ENCODE data around the gene LRRC18.

Gene LRRC18

DNA sequence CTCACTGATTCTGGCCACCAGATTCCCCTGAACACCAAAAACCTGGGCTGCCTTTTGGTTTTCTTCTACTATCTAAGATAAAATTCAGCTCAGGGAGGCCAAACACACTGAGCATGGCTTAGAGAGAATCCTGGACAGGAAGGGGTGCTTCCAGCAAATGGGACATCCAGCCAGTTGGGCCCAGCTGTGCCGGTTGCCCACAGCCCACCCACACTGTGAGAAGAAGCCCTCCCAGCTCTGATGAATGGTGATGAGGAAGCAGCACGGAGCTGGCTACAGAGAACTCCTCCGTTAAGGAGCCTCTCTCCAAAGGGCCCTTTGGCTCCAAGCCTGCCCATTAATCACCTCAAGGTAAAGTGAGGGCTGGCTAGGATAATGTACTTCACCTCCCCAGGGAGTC lies 15.9 kb downstream of the LRRC18 start:
- Histone ChIP-seq H3K36me3 (ENCODE audit: control insufficient read depth in 2 of 2, insufficient read depth in 2 of 2, low read length in 2 of 2) (no peaks in the 10 kb centered on the region), H3K9me3 (ENCODE audit: control insufficient read depth in 2 of 2, low read length in 2 of 2) (no peaks in the 10 kb centered on the region), H3K27ac (ENCODE audit: low read depth in 2 of 2, low read length in 2 of 2) (no peak overlapping the region), H3K4me1 (ENCODE audit: control insufficient read depth in 2 of 2, insufficient read depth in 2 of 2, low read length in 2 of 2) (no peaks in the 10 kb centered on the region), H3K4me3 (ENCODE audit: low read length in 2 of 2) (no peak overlapping the region), H3K9ac (ENCODE audit: low read depth in 1 of 2, low read length in 2 of 2) (no peak overlapping the region), H3K27me3 (ENCODE audit: control insufficient read depth in 2 of 2, insufficient read depth in 2 of 2, low read length in 2 of 2) (no peaks in the 10 kb centered on the region)

GRCh38 chr10:48913674-48914073 lies 26.0 kb downstream of the LRRC18 start:
- Histone ChIP-seq H3K36me3 (ENCODE audit: control insufficient read depth in 2 of 2, insufficient read depth in 2 of 2, low read length in 2 of 2) (peaks cover 0 to 2% of the 10 kb centered on the region in 2 donors), H3K27ac (ENCODE audit: low read depth in 2 of 2, low read length in 2 of 2) (no peak overlapping the region), H3K4me1 (ENCODE audit: control insufficient read depth in 2 of 2, insufficient read depth in 2 of 2, low read length in 2 of 2) (no peaks in the 10 kb centered on the region), H3K9ac (ENCODE audit: low read depth in 1 of 2, low read length in 2 of 2) (no peak overlapping the region), H3K27me3 (ENCODE audit: control insufficient read depth in 2 of 2, insufficient read depth in 2 of 2, low read length in 2 of 2) (no peaks in the 10 kb centered on the region), H3K9me3 (ENCODE audit: control insufficient read depth in 2 of 2, low read length in 2 of 2) (no peaks in the 10 kb centered on the region), H3K4me3 (ENCODE audit: low read length in 2 of 2) (no peak overlapping the region)

GRCh38 chr10:48910548-48910947 lies 29.1 kb downstream of the LRRC18 start:
- no peaks in the 10 kb centered on the region for H3K9me3 ChIP-seq (ENCODE audit: control insufficient read depth in 2 of 2, low read length in 2 of 2)
- no peak overlapping the region for H3K4me3 ChIP-seq (ENCODE audit: low read length in 2 of 2)
- no peaks in the 10 kb centered on the region for H3K4me1 ChIP-seq (ENCODE audit: control insufficient read depth in 2 of 2, insufficient read depth in 2 of 2, low read length in 2 of 2)
- H3K27me3 ChIP-seq (ENCODE audit: control insufficient read depth in 2 of 2, insufficient read depth in 2 of 2, low read length in 2 of 2): no peaks in the 10 kb centered on the region
- H3K36me3 ChIP-seq (ENCODE audit: control insufficient read depth in 2 of 2, insufficient read depth in 2 of 2, low read length in 2 of 2): peaks cover 0 to 2% of the 10 kb centered on the region in 2 donors
- H3K9ac ChIP-seq (ENCODE audit: low read depth in 1 of 2, low read length in 2 of 2): no peak overlapping the region
- no peak overlapping the region for H3K27ac ChIP-seq (ENCODE audit: low read depth in 2 of 2, low read length in 2 of 2)

GRCh38 chr10:48907730-48908129 lies 31.9 kb downstream of the LRRC18 start:
- H3K4me1 ChIP-seq (ENCODE audit: control insufficient read depth in 2 of 2, insufficient read depth in 2 of 2, low read length in 2 of 2): no peaks in the 10 kb centered on the region
- peaks cover 0 to 2% of the 10 kb centered on the region in 2 donors for H3K36me3 ChIP-seq (ENCODE audit: control insufficient read depth in 2 of 2, insufficient read depth in 2 of 2, low read length in 2 of 2)
- H3K9me3 ChIP-seq (ENCODE audit: control insufficient read depth in 2 of 2, low read length in 2 of 2): no peaks in the 10 kb centered on the region
- no peaks in the 10 kb centered on the region for H3K27me3 ChIP-seq (ENCODE audit: control insufficient read depth in 2 of 2, insufficient read depth in 2 of 2, low read length in 2 of 2)
- H3K9ac ChIP-seq (ENCODE audit: low read depth in 1 of 2, low read length in 2 of 2): no peak overlapping the region
- H3K27ac ChIP-seq (ENCODE audit: low read depth in 2 of 2, low read length in 2 of 2): no peak overlapping the region
- no peak overlapping the region for H3K4me3 ChIP-seq (ENCODE audit: low read length in 2 of 2)

DNA sequence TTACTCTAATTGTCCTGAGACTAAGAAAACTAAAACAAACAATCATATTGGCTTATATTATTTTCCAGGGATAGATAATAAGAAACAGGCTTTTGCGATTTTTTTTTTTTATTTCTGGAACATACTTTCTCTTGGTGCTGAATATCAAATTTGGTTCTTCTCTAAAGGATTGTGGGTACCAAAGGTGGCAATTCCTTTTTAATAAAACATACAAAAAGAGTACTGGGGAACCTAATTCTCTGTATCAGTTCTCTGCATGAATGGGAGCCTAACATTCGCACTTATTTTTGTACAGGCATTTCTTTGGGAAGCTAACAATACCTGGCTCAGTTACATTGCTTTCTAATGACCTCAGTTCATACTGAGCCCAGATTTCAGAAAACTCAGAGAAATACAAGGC lies 32.8 kb downstream of the LRRC18 start:
- Histone ChIP-seq H3K4me3 (ENCODE audit: low read length in 2 of 2) (no peak overlapping the region), H3K9ac (ENCODE audit: low read depth in 1 of 2, low read length in 2 of 2) (no peak overlapping the region), H3K36me3 (ENCODE audit: control insufficient read depth in 2 of 2, insufficient read depth in 2 of 2, low read length in 2 of 2) (peaks cover 0 to 2% of the 10 kb centered on the region in 2 donors), H3K4me1 (ENCODE audit: control insufficient read depth in 2 of 2, insufficient read depth in 2 of 2, low read length in 2 of 2) (no peaks in the 10 kb centered on the region), H3K9me3 (ENCODE audit: control insufficient read depth in 2 of 2, low read length in 2 of 2) (no peaks in the 10 kb centered on the region), H3K27me3 (ENCODE audit: control insufficient read depth in 2 of 2, insufficient read depth in 2 of 2, low read length in 2 of 2) (no peaks in the 10 kb centered on the region), H3K27ac (ENCODE audit: low read depth in 2 of 2, low read length in 2 of 2) (no peak overlapping the region)

DNA sequence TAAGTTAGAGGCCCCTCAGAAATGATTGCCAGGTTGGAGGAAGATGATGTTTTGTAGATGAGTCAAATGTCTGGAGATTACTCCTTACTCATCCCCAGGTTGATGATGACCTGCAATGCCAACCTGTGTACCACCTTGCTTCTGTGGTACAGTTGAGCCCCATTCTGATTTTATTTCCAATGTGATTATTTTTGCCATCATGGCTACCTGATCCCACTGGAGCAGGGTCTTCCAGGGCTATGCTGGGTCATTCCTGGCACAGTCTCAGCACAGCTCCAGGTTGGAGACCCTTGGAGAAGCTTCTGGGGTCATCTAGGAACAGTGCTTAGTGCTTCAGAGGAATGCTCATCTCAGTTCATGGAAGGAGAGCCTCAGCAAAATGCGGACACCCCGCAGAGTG lies 34.3 kb downstream of the LRRC18 start:
- Histone ChIP-seq H3K4me3 (ENCODE audit: low read length in 2 of 2) (no peak overlapping the region), H3K4me1 (ENCODE audit: control insufficient read depth in 2 of 2, insufficient read depth in 2 of 2, low read length in 2 of 2) (no peaks in the 10 kb centered on the region), H3K9ac (ENCODE audit: low read depth in 1 of 2, low read length in 2 of 2) (no peak overlapping the region), H3K27me3 (ENCODE audit: control insufficient read depth in 2 of 2, insufficient read depth in 2 of 2, low read length in 2 of 2) (no peaks in the 10 kb centered on the region), H3K36me3 (ENCODE audit: control insufficient read depth in 2 of 2, insufficient read depth in 2 of 2, low read length in 2 of 2) (no peaks in the 10 kb centered on the region), H3K9me3 (ENCODE audit: control insufficient read depth in 2 of 2, low read length in 2 of 2) (no peaks in the 10 kb centered on the region), H3K27ac (ENCODE audit: low read depth in 2 of 2, low read length in 2 of 2) (no peak overlapping the region)

GRCh38 chr10:48904861-48905260 lies 34.8 kb downstream of the LRRC18 start:
- no peaks in the 10 kb centered on the region for H3K4me1 ChIP-seq (ENCODE audit: control insufficient read depth in 2 of 2, insufficient read depth in 2 of 2, low read length in 2 of 2)
- no peak overlapping the region for H3K9ac ChIP-seq (ENCODE audit: low read depth in 1 of 2, low read length in 2 of 2)
- H3K27ac ChIP-seq (ENCODE audit: low read depth in 2 of 2, low read length in 2 of 2): no peak overlapping the region
- H3K36me3 ChIP-seq (ENCODE audit: control insufficient read depth in 2 of 2, insufficient read depth in 2 of 2, low read length in 2 of 2): no peaks in the 10 kb centered on the region
- no peak overlapping the region for H3K4me3 ChIP-seq (ENCODE audit: low read length in 2 of 2)
- no peaks in the 10 kb centered on the region for H3K27me3 ChIP-seq (ENCODE audit: control insufficient read depth in 2 of 2, insufficient read depth in 2 of 2, low read length in 2 of 2)
- no peaks in the 10 kb centered on the region for H3K9me3 ChIP-seq (ENCODE audit: control insufficient read depth in 2 of 2, low read length in 2 of 2)

GRCh38 chr10:48903151-48903550 lies 36.5 kb downstream of the LRRC18 start:
- no peak overlapping the region for H3K4me3 ChIP-seq (ENCODE audit: low read length in 2 of 2)
- H3K9me3 ChIP-seq (ENCODE audit: control insufficient read depth in 2 of 2, low read length in 2 of 2): no peaks in the 10 kb centered on the region
- no peaks in the 10 kb centered on the region for H3K36me3 ChIP-seq (ENCODE audit: control insufficient read depth in 2 of 2, insufficient read depth in 2 of 2, low read length in 2 of 2)
- H3K4me1 ChIP-seq (ENCODE audit: control insufficient read depth in 2 of 2, insufficient read depth in 2 of 2, low read length in 2 of 2): no peaks in the 10 kb centered on the region
- no peak overlapping the region for H3K9ac ChIP-seq (ENCODE audit: low read depth in 1 of 2, low read length in 2 of 2)
- no peaks in the 10 kb centered on the region for H3K27me3 ChIP-seq (ENCODE audit: control insufficient read depth in 2 of 2, insufficient read depth in 2 of 2, low read length in 2 of 2)
- H3K27ac ChIP-seq (ENCODE audit: low read depth in 2 of 2, low read length in 2 of 2): no peak overlapping the region

- Histone ChIP-seq H3K4me1 (ENCODE audit: control insufficient read depth in 2 of 2, insufficient read depth in 2 of 2, low read length in 2 of 2) (no peaks in the 10 kb centered on the region), H3K27me3 (ENCODE audit: control insufficient read depth in 2 of 2, insufficient read depth in 2 of 2, low read length in 2 of 2) (no peaks in the 10 kb centered on the region), H3K36me3 (ENCODE audit: control insufficient read depth in 2 of 2, insufficient read depth in 2 of 2, low read length in 2 of 2) (no peaks in the 10 kb centered on the region), H3K9ac (ENCODE audit: low read depth in 1 of 2, low read length in 2 of 2) (no peak overlapping the region), H3K27ac (ENCODE audit: low read depth in 2 of 2, low read length in 2 of 2) (no peak overlapping the region), H3K9me3 (ENCODE audit: control insufficient read depth in 2 of 2, low read length in 2 of 2) (no peaks in the 10 kb centered on the region), H3K4me3 (ENCODE audit: low read length in 2 of 2) (no peak overlapping the region)
Measured at GRCh38 chr10:48902096-48902495, 37.5 kb downstream of the LRRC18 start.

DNA sequence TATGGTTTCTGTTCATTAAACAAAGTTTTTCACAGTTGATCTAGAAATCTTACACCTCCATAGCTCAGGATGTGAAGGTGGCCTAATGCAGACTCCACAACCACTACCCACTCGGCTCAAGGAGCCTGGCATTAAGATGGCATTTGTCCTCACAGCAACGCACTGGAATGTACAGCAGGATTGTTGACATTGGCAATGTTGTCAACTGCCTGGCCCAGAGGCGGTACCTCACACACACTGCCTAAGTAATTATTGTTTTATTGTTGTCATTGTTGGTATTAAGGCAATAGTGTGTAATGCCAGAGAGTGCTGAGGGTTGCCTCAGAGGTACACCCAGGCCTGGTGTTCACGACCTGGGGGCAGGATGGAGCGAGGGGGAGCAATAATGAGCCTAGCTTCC lies 38.3 kb downstream of the LRRC18 start:
- Histone ChIP-seq H3K4me3 (ENCODE audit: low read length in 2 of 2) (no peak overlapping the region), H3K9ac (ENCODE audit: low read depth in 1 of 2, low read length in 2 of 2) (no peak overlapping the region), H3K27me3 (ENCODE audit: control insufficient read depth in 2 of 2, insufficient read depth in 2 of 2, low read length in 2 of 2) (no peaks in the 10 kb centered on the region), H3K9me3 (ENCODE audit: control insufficient read depth in 2 of 2, low read length in 2 of 2) (no peaks in the 10 kb centered on the region), H3K27ac (ENCODE audit: low read depth in 2 of 2, low read length in 2 of 2) (no peak overlapping the region), H3K4me1 (ENCODE audit: control insufficient read depth in 2 of 2, insufficient read depth in 2 of 2, low read length in 2 of 2) (no peaks in the 10 kb centered on the region), H3K36me3 (ENCODE audit: control insufficient read depth in 2 of 2, insufficient read depth in 2 of 2, low read length in 2 of 2) (no peaks in the 10 kb centered on the region)

DNA sequence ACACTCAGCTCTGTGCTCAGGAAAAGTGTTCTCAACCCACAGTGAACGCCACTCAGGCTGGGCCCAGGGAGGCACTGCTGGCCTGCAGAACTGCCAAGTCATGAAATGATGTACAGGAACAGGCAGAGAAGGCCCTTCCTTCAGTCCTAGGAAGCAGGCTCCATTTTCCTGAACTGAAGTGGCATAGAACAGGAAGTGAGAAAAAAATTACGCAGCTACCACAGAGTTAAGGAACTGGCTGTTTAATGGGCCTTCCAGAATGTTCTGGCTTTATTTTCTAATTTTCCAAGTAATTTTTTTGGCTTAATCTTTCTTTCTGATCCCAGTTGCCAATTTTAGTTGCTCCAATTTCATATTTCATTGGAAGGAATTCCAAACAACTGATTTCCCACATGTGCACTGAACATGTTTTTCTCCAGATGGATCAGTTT lies 39.3 kb downstream of the LRRC18 start:
- H3K9ac ChIP-seq (ENCODE audit: low read depth in 1 of 2, low read length in 2 of 2): no peak overlapping the region
- no peaks in the 10 kb centered on the region for H3K4me1 ChIP-seq (ENCODE audit: control insufficient read depth in 2 of 2, insufficient read depth in 2 of 2, low read length in 2 of 2)
- H3K9me3 ChIP-seq (ENCODE audit: control insufficient read depth in 2 of 2, low read length in 2 of 2): no peaks in the 10 kb centered on the region
- no peaks in the 10 kb centered on the region for H3K36me3 ChIP-seq (ENCODE audit: control insufficient read depth in 2 of 2, insufficient read depth in 2 of 2, low read length in 2 of 2)
- H3K27ac ChIP-seq (ENCODE audit: low read depth in 2 of 2, low read length in 2 of 2): peak overlapping the region in 1 of 2 donors; percentile 16
- no peak overlapping the region for H3K4me3 ChIP-seq (ENCODE audit: low read length in 2 of 2)
- H3K27me3 ChIP-seq (ENCODE audit: control insufficient read depth in 2 of 2, insufficient read depth in 2 of 2, low read length in 2 of 2): no peaks in the 10 kb centered on the region
